ENCODE results near the gene ACTL7B.
"Not testable (repeated sequence)": the region's sequence is repeated elsewhere in the genome, so short reads cannot be mapped to it uniquely, and the experiment has no call there.

Gene ACTL7B

GRCh38 chr9:108900176-108900575 is 44.4 kb upstream of the ACTL7B start:
- no peak for TF ChIP-seq GABPA (IDR thresholded peaks at IDR 0.05; ENCODE audit: low read depth)
- TF ChIP-seq REST (IDR thresholded peaks at IDR 0.05; ENCODE audit: insufficient replicate concordance, low read depth): no peak
- no peak for TF ChIP-seq POLR2AphosphoS5 (IDR thresholded peaks at IDR 0.05; ENCODE audit: low read depth)
- no peak for TF ChIP-seq SPI1 (IDR thresholded peaks at IDR 0.05; ENCODE audit: borderline replicate concordance, low read depth)
- TF ChIP-seq CTCF (IDR thresholded peaks at IDR 0.05; ENCODE audit: insufficient read depth, low read length): no peak
- DNase-seq (ENCODE audit: low read depth in 1 of 2, low spot score in 1 of 2): no peak

GRCh38 chr9:108899023-108899695 is 43.4 kb upstream of the ACTL7B start:
- H3K27me3 ChIP-seq (ENCODE audit: insufficient read depth, poor library complexity, severe bottlenecking); H3K27ac ChIP-seq (replicated peaks); H3K4me3 ChIP-seq (replicated peaks; ENCODE audit: insufficient read depth, low read length); DNase-seq (ENCODE audit: low read depth in 1 of 2, low spot score in 1 of 2): not testable (repeated sequence)

More at GRCh38 chr9:108900176-108900575, 44.4 kb upstream of the ACTL7B start:
- Histone ChIP-seq H3K4me3 (replicated peaks; ENCODE audit: insufficient read depth, low read length) (no peak overlapping the region), H3K27me3 (ENCODE audit: insufficient read depth, poor library complexity, severe bottlenecking) (no peaks in the 10 kb centered on the region), H3K27ac (replicated peaks) (no peak overlapping the region)

GRCh38 chr9:108897324-108898096 is 41.7 kb upstream of the ACTL7B start:
- Histone ChIP-seq H3K27ac (replicated peaks) (no peak overlapping the region), H3K4me3 (replicated peaks; ENCODE audit: insufficient read depth, low read length) (no peak overlapping the region), H3K27me3 (ENCODE audit: insufficient read depth, poor library complexity, severe bottlenecking) (no peaks in the 10 kb centered on the region)
- no peak for DNase-seq (ENCODE audit: low read depth in 1 of 2, low spot score in 1 of 2)
- TF ChIP-seq GABPA (IDR thresholded peaks at IDR 0.05; ENCODE audit: low read depth): no peak
- no peak for TF ChIP-seq REST (IDR thresholded peaks at IDR 0.05; ENCODE audit: insufficient replicate concordance, low read depth)
- no peak for TF ChIP-seq SPI1 (IDR thresholded peaks at IDR 0.05; ENCODE audit: borderline replicate concordance, low read depth)
- TF ChIP-seq CTCF (IDR thresholded peaks at IDR 0.05; ENCODE audit: insufficient read depth, low read length): no peak
- TF ChIP-seq POLR2AphosphoS5 (IDR thresholded peaks at IDR 0.05; ENCODE audit: low read depth): no peak

GRCh38 chr9:108894225-108894997 is 38.6 kb upstream of the ACTL7B start:
- H3K4me3 ChIP-seq (replicated peaks; ENCODE audit: insufficient read depth, low read length): no peak overlapping the region
- TF ChIP-seq SPI1 (IDR thresholded peaks at IDR 0.05; ENCODE audit: borderline replicate concordance, low read depth) (no peak), REST (IDR thresholded peaks at IDR 0.05; ENCODE audit: insufficient replicate concordance, low read depth) (no peak), GABPA (IDR thresholded peaks at IDR 0.05; ENCODE audit: low read depth) (no peak), POLR2AphosphoS5 (IDR thresholded peaks at IDR 0.05; ENCODE audit: low read depth) (no peak), CTCF (IDR thresholded peaks at IDR 0.05; ENCODE audit: insufficient read depth, low read length) (no peak)
- no peak for DNase-seq (ENCODE audit: low read depth in 1 of 2, low spot score in 1 of 2)
- no peaks in the 10 kb centered on the region for H3K27me3 ChIP-seq (ENCODE audit: insufficient read depth, poor library complexity, severe bottlenecking)
- H3K27ac ChIP-seq (replicated peaks): no peak overlapping the region
